HEK293 (cell line): ENCODE measurements around the gene ARHGEF4.

Experiments used
- CTCF ChIA-PET: fragments of 350-600 bp; formaldehyde crosslinking; extraction: SDS; loops from one replicate; lab custom pipeline; 2021; ENCODE audit warnings: antibody characterized with exemption; lab: Yijun Ruan, JAX
- POLR2A ChIA-PET: fragments of 300-600 bp; formaldehyde crosslinking; extraction: SDS; loops from one replicate; lab custom pipeline; 2020; ENCODE audit warnings: antibody characterized with exemption, inconsistent platforms; lab: Yijun Ruan, JAX
- H3K27ac ChIP-seq: fragments of 200-500 bp; sonication (Bioruptor generic); 2 replicates; pipeline ENCODE4 v1.5.1; 2014; ENCODE audit warnings: low read depth, low read length, control low read depth, inconsistent platforms; ENCODE audit errors: extremely low read depth
- H3K36me3 ChIP-seq, 2 experiments: fragments of 200-500 bp in 1 of 2; sonication (Bioruptor generic) in 1 of 2; 1 replicate in 1 of 2; 2 replicates in 1 of 2; pipeline ENCODE4 v1.5.1; 2014 to 2017; ENCODE audit warnings: inconsistent platforms in 2 of 2, low read length in 2 of 2; ENCODE audit not compliant: control insufficient read depth in 2 of 2, insufficient read depth in 1 of 2
- H3K4me1 ChIP-seq: fragments of 200-500 bp; sonication (Bioruptor generic); 2 replicates; pipeline ENCODE4 v1.5.1; 2014; ENCODE audit warnings: mild to moderate bottlenecking, low read length, inconsistent platforms; ENCODE audit not compliant: control insufficient read depth, insufficient read depth
- H3K4me3 ChIP-seq: 2 replicates; pipeline ENCODE4 v1.5.1; 2011; ENCODE audit warnings: low read depth, mild to moderate bottlenecking, control low read depth, low read length, moderate library complexity
- H3K9me3 ChIP-seq: fragments of 200-500 bp; sonication (Bioruptor generic); 2 replicates; pipeline ENCODE4 v1.5.1; 2014; ENCODE audit warnings: low read depth, low read length, inconsistent platforms; ENCODE audit not compliant: control insufficient read depth, insufficient read depth
- BCL11A ChIP-seq: fragments of 450-650 bp; formaldehyde crosslinking; IDR thresholded peaks from 2 replicates; pipeline ENCODE4 v1.5.1; 2016; ENCODE audit warnings: low read depth, missing biosample characterization, missing genetic modification characterization
- KLF16 ChIP-seq: fragments of 450-650 bp; formaldehyde crosslinking; IDR thresholded peaks from 2 replicates; pipeline ENCODE4 v1.5.1; 2017; ENCODE audit warnings: missing biosample characterization, missing genetic modification characterization
- MEIS1 ChIP-seq: sonication (generic); formaldehyde crosslinking; IDR thresholded peaks from 2 replicates; pipeline ENCODE4 v1.8.1; 2022; ENCODE audit warnings: missing genetic modification reagents, mild to moderate bottlenecking, borderline replicate concordance
- PRDM1 ChIP-seq: fragments of 450-650 bp; formaldehyde crosslinking; IDR thresholded peaks from 2 replicates; pipeline ENCODE4; 2016; ENCODE audit warnings: missing biosample characterization, missing genetic modification characterization
- RBAK ChIP-seq: fragments of 450-650 bp; formaldehyde crosslinking; IDR thresholded peaks from 2 replicates; pipeline ENCODE4 v1.5.1; 2016; ENCODE audit warnings: missing biosample characterization, missing genetic modification characterization
- TRIM28 ChIP-seq: IDR thresholded peaks from 2 replicates; pipeline ENCODE4 v1.6.1; 2011; ENCODE audit warnings: low read length, control low read depth, borderline replicate concordance
- ZBTB21 ChIP-seq: fragments of 450-650 bp; formaldehyde crosslinking; IDR thresholded peaks from 2 replicates; pipeline ENCODE4 v1.5.1; 2017; ENCODE audit warnings: missing biosample characterization, missing genetic modification characterization
- ZNF140 ChIP-seq: fragments of 450-650 bp; formaldehyde crosslinking; IDR thresholded peaks from 2 replicates; pipeline ENCODE4 v1.5.1; 2016; ENCODE audit warnings: missing biosample characterization, missing genetic modification characterization
- ZNF19 ChIP-seq: fragments of 450-650 bp; formaldehyde crosslinking; IDR thresholded peaks from 2 replicates; pipeline ENCODE4; 2016; ENCODE audit warnings: missing biosample characterization, missing genetic modification characterization, low read depth
- ZNF37A ChIP-seq: fragments of 450-650 bp; IDR thresholded peaks from 2 replicates; pipeline ENCODE4 v1.5.1; 2018; ENCODE audit warnings: missing biosample characterization, missing genetic modification characterization
- ZNF426 ChIP-seq: fragments of 450-650 bp; formaldehyde crosslinking; IDR thresholded peaks from 2 replicates; pipeline ENCODE4 v1.5.1; 2017; ENCODE audit warnings: missing biosample characterization, missing genetic modification characterization, mild to moderate bottlenecking, inconsistent platforms, moderate library complexity
- ZNF510 ChIP-seq: fragments of 450-650 bp; formaldehyde crosslinking; IDR thresholded peaks from 2 replicates; pipeline ENCODE4 v1.5.1; 2018; ENCODE audit warnings: mild to moderate bottlenecking, missing genetic modification characterization, missing biosample characterization; ENCODE audit not compliant: insufficient replicate concordance
- ZNF561 ChIP-seq: fragments of 450-650 bp; IDR thresholded peaks from 2 replicates; pipeline ENCODE4 v1.5.1; 2018; ENCODE audit warnings: missing biosample characterization, missing genetic modification characterization, borderline replicate concordance
- ZNF571 ChIP-seq: fragments of 450-650 bp; formaldehyde crosslinking; IDR thresholded peaks from 2 replicates; pipeline ENCODE4 v1.5.0; 2017; ENCODE audit warnings: missing biosample characterization, missing genetic modification characterization
- ZNF623 ChIP-seq: fragments of 450-650 bp; formaldehyde crosslinking; IDR thresholded peaks from 2 replicates; pipeline ENCODE4 v1.5.1; 2016; ENCODE audit warnings: missing biosample characterization, missing genetic modification characterization
- ZNF785 ChIP-seq: fragments of 450-650 bp; formaldehyde crosslinking; IDR thresholded peaks from 2 replicates; pipeline ENCODE4 v1.5.1; 2016; ENCODE audit warnings: missing biosample characterization, missing genetic modification characterization
- TF ChIP-seq, protein P1 (sequence below): fragments of 450-650 bp; formaldehyde crosslinking; IDR thresholded peaks from 2 replicates; pipeline ENCODE4 v1.5.1; 2016; ENCODE audit warnings: missing biosample characterization, missing genetic modification characterization, low read depth
- TF ChIP-seq, protein P2 (sequence below): fragments of 450-650 bp; formaldehyde crosslinking; IDR thresholded peaks from 2 replicates; pipeline ENCODE4 v1.5.1; 2016; ENCODE audit warnings: missing biosample characterization, missing genetic modification characterization
- TF ChIP-seq, protein P3 (sequence below): fragments of 450-650 bp; formaldehyde crosslinking; IDR thresholded peaks from 2 replicates; pipeline ENCODE4 v1.5.1; 2016; ENCODE audit warnings: missing biosample characterization, missing genetic modification characterization, borderline replicate concordance
- TF ChIP-seq, protein P4 (sequence below): fragments of 450-650 bp; formaldehyde crosslinking; IDR thresholded peaks from 2 replicates; pipeline ENCODE4 v1.5.1; 2016; ENCODE audit warnings: missing biosample characterization, missing genetic modification characterization

Gene ARHGEF4

DNA sequence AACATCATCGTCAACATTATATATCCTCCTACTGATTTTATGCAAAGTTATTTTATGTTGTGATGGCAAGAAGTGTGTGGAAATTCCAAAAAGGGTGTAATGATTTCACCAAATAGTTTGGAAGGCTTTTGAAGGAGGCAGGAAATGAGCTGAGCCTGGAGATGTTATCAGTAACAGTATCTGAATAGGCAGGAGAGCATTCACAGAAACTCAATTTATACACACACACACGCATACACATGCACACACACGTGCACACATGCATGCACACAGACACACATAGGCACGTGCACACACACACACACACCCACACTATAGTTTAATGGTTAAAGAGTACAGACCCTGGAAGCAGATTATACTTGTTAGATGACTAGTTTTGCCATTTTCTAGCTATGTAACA is 47.3 kb downstream of the ARHGEF4 start:
- H3K36me3 ChIP-seq = no peaks in the 10 kb centered on the region
- H3K27ac ChIP-seq = no peak overlapping the region
- H3K4me1 ChIP-seq = no peaks in the 10 kb centered on the region
- no peaks in the 10 kb centered on the region for H3K9me3 ChIP-seq
- H3K4me3 ChIP-seq = no peak overlapping the region
- CTCF ChIA-PET = interaction anchor here (1.0 to 2.9 kb wide), 2 partner anchors 10 to 37 kb away, joined by 3 to 16 read pairs; no protein-coding TSS in a partner anchor
- POLR2A ChIA-PET = no interaction called here
- TF ChIP-seq TRIM28 (no peak), KLF16 (tag by site-specific recombination) (no peak), RBAK (tag by site-specific recombination) (no peak), ZNF571 (tag by site-specific recombination) (no peak), ZNF140 (tag by site-specific recombination) (no peak), ZNF623 (no peak), ZBTB21 (tag by site-specific recombination) (no peak), ZNF37A (tag by site-specific recombination) (no peak), MEIS1 (CRISPR knock-in tag) (no peak), ZNF426 (tag by site-specific recombination) (no peak), PRDM1 (tag by site-specific recombination) (no peak), BCL11A (no peak)
- TF ChIP-seq, protein P1, sequence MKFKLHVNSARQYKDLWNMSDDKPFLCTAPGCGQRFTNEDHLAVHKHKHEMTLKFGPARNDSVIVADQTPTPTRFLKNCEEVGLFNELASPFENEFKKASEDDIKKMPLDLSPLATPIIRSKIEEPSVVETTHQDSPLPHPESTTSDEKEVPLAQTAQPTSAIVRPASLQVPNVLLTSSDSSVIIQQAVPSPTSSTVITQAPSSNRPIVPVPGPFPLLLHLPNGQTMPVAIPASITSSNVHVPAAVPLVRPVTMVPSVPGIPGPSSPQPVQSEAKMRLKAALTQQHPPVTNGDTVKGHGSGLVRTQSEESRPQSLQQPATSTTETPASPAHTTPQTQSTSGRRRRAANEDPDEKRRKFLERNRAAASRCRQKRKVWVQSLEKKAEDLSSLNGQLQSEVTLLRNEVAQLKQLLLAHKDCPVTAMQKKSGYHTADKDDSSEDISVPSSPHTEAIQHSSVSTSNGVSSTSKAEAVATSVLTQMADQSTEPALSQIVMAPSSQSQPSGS (tag by site-specific recombination) = no peak
- TF ChIP-seq, protein P2, sequence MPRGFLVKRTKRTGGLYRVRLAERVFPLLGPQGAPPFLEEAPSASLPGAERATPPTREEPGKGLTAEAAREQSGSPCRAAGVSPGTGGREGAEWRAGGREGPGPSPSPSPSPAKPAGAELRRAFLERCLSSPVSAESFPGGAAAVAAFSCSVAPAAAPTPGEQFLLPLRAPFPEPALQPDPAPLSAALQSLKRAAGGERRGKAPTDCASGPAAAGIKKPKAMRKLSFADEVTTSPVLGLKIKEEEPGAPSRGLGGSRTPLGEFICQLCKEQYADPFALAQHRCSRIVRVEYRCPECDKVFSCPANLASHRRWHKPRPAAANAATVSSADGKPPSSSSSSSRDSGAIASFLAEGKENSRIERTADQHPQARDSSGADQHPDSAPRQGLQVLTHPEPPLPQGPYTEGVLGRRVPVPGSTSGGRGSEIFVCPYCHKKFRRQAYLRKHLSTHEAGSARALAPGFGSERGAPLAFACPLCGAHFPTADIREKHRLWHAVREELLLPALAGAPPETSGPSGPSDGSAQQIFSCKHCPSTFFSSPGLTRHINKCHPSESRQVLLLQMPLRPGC (tag by site-specific recombination) = no peak
- TF ChIP-seq, all 188 proteins: peak for 0

DNA sequence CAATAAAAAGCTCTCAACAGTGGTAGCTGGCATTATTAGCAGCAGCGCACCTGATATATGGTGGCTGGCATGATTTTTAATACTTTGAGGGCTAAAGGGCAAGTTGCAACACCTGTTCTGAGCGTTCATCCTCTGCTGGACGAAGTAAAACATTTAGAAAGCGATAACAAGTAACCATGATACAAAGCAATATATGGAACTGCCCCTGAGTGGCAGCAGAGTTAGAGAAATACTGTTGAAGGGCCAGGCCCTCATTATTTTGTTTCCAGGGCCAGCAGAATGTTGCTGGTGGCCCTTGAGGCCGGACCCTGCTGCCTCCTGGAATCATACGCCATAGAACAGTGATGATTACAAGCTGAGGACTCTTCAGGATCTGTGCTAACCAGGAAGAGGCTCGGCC is 47.8 kb downstream of the ARHGEF4 start:
- ChIA-PET CTCF (interaction anchor here (1.0 to 2.9 kb wide), 2 partner anchors 10 to 36 kb away, joined by 3 to 16 read pairs; no protein-coding TSS in a partner anchor), POLR2A (no interaction called here)
- no peaks in the 10 kb centered on the region for H3K4me1 ChIP-seq
- H3K36me3 ChIP-seq = no peaks in the 10 kb centered on the region
- no peak overlapping the region for H3K4me3 ChIP-seq
- no peak overlapping the region for H3K27ac ChIP-seq
- no peaks in the 10 kb centered on the region for H3K9me3 ChIP-seq
- TF ChIP-seq ZNF510 (no peak), ZNF19 (tag by site-specific recombination) (no peak), ZNF426 (tag by site-specific recombination) (no peak), ZNF785 (tag by site-specific recombination) (no peak), ZNF561 (tag by site-specific recombination) (no peak)
- TF ChIP-seq, protein P3, sequence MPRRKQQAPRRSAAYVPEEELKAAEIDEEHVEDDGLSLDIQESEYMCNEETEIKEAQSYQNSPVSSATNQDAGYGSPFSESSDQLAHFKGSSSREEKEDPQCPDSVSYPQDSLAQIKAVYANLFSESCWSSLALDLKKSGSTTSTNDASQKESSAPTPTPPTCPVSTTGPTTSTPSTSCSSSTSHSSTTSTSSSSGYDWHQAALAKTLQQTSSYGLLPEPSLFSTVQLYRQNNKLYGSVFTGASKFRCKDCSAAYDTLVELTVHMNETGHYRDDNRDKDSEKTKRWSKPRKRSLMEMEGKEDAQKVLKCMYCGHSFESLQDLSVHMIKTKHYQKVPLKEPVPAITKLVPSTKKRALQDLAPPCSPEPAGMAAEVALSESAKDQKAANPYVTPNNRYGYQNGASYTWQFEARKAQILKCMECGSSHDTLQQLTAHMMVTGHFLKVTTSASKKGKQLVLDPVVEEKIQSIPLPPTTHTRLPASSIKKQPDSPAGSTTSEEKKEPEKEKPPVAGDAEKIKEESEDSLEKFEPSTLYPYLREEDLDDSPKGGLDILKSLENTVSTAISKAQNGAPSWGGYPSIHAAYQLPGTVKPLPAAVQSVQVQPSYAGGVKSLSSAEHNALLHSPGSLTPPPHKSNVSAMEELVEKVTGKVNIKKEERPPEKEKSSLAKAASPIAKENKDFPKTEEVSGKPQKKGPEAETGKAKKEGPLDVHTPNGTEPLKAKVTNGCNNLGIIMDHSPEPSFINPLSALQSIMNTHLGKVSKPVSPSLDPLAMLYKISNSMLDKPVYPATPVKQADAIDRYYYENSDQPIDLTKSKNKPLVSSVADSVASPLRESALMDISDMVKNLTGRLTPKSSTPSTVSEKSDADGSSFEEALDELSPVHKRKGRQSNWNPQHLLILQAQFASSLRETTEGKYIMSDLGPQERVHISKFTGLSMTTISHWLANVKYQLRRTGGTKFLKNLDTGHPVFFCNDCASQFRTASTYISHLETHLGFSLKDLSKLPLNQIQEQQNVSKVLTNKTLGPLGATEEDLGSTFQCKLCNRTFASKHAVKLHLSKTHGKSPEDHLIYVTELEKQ (tag by site-specific recombination) = no peak
- TF ChIP-seq, protein P4, sequence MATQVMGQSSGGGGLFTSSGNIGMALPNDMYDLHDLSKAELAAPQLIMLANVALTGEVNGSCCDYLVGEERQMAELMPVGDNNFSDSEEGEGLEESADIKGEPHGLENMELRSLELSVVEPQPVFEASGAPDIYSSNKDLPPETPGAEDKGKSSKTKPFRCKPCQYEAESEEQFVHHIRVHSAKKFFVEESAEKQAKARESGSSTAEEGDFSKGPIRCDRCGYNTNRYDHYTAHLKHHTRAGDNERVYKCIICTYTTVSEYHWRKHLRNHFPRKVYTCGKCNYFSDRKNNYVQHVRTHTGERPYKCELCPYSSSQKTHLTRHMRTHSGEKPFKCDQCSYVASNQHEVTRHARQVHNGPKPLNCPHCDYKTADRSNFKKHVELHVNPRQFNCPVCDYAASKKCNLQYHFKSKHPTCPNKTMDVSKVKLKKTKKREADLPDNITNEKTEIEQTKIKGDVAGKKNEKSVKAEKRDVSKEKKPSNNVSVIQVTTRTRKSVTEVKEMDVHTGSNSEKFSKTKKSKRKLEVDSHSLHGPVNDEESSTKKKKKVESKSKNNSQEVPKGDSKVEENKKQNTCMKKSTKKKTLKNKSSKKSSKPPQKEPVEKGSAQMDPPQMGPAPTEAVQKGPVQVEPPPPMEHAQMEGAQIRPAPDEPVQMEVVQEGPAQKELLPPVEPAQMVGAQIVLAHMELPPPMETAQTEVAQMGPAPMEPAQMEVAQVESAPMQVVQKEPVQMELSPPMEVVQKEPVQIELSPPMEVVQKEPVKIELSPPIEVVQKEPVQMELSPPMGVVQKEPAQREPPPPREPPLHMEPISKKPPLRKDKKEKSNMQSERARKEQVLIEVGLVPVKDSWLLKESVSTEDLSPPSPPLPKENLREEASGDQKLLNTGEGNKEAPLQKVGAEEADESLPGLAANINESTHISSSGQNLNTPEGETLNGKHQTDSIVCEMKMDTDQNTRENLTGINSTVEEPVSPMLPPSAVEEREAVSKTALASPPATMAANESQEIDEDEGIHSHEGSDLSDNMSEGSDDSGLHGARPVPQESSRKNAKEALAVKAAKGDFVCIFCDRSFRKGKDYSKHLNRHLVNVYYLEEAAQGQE (tag by site-specific recombination) = no peak
